ENCODE results near the gene ZNF407.
A peak's percentile ranks its signal among the peaks of the same experiment; 100 is the strongest.

The ZNF407 gene

DNA sequence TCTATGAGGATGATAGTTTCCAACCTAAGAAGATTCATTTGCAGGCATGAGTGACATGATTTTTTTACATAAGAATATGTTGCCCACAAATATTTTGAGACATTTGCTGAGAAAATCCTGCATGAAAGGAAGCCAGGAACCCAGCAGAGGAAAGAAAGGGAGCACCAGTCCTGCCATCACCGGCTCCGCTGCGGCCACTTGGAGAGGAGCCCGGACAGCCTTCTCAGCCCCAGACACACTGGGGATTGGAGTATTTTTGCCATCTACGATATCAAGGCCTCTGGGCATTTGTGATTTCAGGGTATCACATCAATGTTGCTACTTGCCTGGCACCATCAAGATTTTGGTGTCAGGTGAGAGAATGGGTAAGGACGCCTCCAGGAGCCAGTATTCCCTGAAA, 383.0 kb downstream of the ZNF407 start:
- DNase-seq, result no peak

DNA sequence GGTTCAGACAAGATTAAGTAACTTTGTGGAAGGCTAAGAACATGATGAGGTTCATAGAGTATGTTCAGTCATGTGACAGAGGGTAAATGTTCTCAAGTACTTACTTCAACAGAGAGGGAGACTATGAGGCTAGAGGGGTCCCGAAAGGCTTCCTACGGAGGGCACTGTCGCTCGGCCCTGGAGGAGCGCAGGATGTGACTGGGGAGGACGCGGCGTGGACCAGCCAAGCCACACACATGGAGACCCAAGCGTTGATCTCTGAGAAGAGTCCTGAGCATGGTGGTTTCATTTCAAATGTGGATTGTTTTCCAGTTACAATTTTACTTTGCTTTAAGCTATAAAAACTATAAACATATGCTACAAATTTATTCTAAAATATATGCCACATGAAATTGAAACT, 383.8 kb downstream of the ZNF407 start:
- no peak for DNase-seq

DNA sequence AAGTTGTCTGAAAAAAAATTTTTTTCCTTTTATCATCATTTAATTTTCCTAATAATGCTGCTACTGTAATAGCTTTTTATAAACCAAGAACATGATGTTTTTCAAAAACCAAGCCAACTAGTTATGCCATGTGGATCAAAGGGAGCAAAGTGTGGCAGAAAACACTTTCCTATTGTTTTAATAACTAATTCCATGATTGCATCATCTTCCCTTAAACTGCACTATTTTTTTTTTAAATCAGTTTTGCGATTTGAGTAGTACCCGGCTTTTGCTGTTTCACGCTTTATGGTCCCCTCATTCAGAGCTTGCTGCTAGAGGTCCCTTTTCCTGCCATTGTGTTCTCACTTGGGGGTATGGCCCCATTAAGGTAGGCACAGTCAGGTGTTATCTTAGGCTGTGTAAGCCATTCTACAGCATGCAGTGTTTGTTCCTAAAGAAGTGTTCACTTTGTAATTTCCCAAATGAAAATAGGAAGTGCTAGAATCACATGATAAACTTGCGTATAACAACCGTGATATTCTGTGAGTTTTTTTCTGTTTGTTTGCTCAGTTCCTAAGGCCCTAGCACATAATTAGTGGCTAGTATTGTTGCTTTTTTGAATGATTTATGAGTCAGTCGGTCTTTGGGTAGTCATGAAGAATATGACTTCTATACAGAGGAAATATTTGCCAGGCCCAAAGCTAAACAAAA, 385.4 kb downstream of the ZNF407 start:
- DNase-seq, result peak; percentile 54 to 93 (median 79)

DNA sequence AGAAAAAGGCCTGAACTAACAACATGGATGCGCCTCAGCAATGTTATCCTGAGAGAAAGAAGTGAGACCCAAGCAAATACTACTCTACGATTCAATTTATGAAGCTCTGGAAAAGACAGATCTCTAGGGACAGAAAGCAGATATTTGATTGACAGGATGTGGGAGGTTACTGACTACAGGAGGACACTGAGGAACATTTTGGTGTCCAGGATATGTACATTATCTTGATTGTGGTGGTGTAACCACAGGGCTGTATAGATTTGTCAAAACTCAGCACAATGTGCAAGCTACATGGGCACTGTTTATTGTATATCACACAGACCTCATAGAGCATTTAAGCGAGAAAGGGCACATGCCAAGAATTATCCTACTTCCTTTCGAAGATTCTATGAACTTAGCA, 391.5 kb downstream of the ZNF407 start:
- DNase-seq, result no peak

DNA sequence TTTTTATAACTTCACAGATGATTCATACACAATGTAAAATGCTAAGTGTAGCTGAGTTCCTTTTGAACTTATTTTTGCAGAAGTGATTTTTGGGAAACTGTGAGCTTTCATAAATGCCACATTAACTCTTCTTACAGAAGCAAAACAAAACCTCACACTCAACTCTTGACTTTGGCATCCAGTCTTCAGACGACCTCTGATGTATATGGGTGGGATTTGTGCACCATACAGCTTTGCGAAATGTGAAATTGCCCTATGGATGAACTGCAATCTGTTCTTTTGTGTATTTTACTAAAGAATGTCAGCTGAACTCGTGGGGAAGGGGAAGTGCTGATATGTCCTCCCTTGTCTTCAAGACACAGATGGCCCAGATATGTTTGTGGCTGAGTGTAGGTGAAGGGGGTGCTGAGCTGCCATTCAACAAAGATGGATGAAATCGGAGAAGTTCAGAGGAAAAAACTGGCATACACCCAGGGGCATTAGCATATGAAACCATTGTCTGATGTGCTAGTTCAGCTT, 393.0 kb downstream of the ZNF407 start:
- peak; percentile 69 to 92 (median 80) for DNase-seq

DNA sequence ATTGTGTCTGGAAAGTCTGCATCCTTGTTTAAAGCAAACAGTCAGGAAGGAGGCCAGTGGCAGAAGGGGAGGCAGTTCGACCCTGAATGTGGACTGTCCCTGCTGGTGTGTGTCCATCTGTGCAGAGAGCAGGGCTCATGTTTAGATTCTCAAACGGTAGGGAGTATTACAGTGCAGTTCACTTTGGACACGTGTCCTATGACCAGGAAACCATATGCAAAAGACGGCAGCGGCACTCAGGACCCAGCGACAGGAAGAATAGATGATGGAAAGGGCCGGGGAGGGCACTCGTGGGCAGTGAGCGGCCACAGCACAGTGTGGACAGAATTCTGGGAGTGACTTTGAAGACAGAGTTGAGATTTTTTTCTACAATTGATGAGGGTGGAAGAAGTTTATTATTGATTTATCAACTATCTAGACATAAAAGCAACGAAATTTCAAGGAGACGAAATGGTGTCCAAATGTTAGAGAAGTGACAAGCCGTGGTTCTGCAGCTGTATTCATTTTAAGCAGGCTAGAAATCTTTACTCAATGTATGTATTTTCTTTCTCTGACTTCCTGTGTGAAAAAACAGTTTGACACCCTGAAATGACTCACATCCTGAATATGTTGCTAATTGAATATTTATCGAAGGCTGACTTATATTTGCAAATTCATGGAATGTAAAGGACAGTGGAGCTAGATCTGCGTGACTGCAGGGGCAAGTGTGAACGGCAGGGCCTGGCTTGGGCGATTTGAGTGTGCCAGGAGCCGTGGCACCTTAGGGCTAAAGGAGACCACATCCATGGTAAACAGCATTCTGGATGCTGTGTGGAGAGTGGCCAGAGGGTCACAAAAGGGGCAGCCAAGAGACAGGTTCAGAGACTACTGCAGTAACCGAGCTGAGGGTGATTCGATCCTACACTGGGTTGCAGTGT, 397.1 kb downstream of the ZNF407 start:
- peak; percentile 53 to 78 (median 75) for DNase-seq

DNA sequence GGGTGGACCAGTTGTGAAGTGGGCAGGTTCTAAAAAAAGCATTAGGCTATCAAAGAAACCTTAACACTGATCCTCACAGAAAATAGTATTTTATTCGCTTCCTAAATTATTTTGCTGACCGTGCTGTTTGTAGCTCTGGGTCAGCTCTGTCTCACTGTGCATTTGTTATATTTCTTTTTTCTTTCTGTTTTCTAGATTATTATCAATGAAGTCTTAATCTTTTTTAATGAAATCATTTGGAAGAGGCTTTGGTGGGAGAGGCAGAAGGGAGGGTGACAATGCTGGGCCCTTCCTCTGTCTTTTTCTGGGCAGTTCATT, 397.7 kb downstream of the ZNF407 start:
- DNase-seq, result peak in 2 of 4 experiments; percentile 16 to 64

DNA sequence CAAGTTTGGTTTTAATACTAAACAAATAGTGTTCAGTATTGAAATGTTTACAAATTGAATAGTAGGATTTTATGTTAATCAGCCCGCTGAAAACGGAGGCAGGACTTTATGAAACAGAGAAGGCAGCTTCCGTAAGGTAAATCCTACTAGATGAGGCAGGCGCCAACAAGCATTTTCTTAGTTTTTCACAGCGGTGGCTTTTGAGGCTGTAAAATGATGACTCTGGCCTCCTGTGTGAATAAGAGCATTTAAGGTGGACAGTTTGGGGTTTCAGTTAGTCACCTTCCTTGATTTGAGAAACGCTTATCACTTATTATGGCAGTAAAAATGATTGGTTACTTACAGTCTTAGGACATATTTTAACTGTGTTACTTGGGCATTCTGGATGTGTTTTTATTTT, 398.4 kb downstream of the ZNF407 start:
- DNase-seq, result no peak

DNA sequence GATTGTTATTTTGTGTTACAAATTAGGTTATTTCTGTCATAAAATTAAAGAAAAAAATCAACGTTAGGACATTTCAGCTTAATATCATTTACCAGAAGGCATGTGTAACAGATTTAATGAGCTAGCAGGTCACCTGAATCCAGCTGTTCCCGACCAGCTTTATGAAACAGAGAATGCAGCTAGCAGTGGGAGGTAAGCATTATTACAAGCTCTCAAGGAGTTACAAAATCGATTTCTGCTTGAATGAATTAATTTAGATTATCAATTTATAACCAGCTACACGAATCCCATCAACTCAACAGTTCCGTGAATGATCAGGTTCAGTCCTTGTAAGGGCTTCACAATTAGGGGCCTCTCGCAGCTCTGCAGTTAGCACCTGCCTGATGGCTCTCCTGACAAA, 399.3 kb downstream of the ZNF407 start:
- no peak for DNase-seq

DNA sequence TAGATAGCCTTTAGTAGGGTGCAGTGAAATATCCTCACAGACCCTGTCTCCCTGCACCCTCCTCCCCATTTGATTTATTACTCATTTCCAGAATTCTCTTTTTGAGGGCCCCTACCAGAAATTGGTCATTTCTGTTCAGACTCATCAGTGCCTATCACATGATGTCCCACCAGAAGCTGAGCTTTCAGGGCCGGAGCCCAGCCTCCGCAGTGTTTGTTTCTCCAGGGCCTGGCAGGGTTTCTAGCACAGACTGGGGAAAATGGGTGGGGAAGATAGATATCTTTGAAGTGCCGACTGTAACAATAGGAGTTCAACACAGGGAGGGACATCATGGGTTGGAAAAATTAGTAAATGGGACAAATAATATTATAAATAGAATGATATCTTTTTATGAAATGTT, 403.2 kb downstream of the ZNF407 start:
- DNase-seq, result no peak

DNA sequence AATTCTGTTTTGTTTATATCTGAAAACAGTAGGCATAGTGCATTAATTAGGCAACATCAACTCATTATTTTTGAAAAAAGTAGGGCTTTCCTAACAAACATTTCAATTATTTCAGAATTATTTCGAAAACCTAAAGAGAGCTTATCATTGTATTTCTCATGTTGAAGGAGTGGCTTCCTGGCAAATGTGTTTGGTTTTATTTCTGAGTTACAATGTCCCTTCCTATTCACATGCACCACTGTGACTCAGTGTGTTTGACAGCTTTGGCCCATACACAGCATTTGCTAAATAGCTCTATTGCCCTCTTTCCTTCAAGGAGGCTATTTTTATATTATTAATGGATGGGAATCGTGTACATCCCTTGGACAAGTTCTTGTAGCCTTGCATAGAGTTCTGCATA, 405.4 kb downstream of the ZNF407 start:
- DNase-seq, result peak in 1 of 4 experiments; percentile 23

DNA sequence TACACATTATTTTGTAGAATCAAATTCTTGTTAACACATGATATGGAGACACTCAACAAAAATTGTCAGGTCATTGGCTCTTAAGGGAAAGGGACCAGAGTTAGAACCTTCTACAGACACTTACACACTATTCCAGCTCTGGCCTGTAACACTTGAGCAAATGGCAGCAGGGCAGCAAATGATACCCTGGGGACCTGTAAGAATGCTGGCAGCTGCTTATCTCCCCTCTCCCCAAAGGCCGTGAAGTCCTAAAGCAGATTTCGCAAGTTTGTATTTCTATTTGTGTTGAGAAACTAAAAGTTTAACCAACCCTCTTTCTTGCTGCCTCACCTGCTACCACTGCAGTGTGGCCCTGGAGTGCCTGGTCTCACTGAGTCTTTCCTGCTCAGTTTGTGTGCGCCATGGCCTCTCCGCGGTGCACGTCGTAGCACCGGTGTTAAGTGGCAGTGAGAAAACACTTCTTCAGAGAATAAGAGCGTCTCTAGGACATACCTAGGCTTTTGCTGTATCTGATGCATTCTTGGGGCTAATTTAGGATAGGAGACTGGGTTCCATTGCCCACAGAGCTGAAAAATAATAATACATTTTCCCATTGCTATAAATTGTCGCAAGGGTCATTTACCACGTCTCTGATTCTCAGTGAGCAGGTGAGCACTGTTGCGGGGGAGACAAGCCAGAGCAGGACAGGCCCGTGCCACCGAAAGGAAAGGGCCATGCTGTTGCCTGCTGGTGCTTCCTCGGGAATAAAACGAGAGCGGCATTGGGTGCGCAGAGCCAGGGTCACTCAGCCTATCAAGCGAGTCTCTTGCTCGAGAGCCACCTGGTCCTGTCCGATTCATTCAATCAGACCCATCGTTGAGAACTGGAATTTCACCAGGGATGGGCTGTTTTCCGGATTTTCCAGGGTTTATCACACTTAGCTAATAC, 406.4 kb downstream of the ZNF407 start:
- no peak for DNase-seq

DNA sequence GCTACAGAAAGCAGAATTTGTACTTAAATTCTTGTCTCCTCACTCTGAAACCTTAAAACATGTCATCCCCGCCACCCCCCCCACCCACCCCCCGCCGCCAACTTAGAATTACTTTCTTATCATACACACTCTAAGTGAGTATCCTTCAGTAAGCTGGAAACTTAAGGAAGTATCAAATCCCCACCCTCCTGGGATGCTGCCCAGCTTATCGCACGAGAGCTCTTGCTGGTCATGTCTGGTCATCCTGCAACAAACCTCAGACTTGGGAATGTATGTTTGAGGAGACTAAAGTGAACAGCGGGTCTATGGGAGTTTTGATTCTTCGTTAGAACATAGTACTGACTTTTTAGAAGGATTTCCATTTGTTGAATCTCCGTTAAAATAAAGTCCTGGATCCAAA, 408.0 kb downstream of the ZNF407 start:
- DNase-seq, result no peak

DNA sequence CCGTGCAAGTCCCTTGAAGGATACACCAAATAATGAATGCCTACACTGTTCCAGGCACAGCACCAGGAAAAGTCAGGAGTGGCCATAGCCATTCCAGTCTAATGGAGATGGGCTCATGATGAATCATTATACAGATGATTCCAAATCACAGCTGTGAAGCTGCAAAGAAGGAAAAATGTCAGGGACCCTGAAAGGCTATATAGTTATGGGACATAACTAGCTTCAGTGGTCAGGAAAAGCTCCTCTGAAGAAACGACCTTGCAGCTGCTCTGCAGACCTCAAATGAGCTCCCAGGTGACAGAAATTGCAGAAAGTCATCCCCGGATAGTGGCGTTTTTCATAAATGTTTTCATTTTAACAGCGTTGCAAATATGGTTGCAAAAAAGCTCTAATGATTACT, 410.5 kb downstream of the ZNF407 start:
- no peak for DNase-seq

DNA sequence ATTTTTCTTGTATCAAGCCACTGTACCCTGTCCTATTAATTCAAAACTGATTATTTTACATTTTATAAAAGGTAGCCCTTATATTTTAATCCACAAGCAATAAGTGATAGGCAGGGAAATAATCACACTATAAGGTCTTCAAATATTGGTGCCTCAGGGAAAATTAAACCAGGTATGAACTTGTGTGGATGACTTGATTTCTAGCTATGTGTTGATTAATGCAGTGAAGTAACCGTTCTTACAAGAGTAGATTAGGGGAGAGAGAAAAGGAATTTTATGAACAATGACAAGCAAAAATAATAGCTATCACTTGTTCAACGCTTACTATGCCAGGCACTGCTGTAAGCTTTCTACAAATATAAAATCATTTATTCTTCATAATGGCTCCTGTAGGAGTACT, 411.6 kb downstream of the ZNF407 start:
- DNase-seq, result no peak

DNA sequence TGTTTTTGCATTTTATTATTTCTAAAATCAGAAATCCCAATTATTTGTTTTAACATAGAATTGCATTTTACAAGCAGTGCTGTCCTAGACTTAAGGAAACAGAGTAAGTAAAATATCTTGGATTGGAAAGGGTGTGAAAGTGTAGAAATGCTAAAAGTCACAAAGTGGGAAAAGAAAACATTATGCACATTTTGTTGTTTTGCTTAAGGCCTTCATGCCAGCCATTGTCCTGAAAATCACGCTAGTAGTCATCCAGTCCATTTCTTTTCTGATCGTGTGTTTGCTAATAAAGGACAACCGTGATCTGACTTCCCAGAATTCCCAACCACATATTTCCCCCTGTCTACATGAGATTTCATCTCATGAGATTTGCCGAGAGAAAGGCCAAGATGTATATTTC, 412.2 kb downstream of the ZNF407 start:
- no peak for DNase-seq

DNA sequence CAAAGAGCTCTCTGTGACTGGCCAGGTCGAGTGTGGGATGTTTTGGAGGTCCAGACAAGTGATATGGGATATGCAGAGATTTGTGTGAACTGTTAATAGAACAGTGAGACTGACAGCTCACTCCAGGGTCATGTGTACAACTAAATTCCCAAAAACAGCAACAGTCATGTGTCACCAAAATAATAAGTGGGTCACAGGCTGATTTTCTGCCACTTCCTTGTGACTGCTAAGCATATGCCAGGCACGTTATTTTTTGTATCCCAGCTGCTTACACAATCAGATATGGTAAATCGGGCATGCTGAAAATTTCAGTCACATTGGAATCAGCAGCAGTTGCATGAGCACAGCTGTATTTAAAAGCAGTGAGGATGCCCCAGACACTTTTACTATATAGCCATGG, 412.6 kb downstream of the ZNF407 start:
- DNase-seq, result peak; percentile 54 to 81 (median 71)

DNA sequence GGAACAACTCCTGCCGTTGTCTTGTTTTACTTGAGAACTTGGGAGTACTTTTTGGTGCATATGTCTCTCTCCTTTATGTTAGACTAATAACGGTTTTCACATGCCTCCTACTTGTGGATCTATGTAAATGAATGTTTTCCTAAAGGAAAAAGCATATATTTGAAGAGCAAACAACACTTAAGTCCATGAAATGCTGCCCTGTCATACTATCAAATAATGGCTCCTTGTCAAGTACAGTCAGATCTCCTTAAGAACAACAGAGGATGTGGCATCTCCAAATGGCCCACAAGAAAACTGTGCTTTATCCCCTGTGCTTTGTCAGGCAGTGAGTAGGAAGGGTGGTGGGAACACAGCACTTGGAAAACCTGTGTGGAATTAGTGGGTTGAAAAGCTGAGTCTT, 413.0 kb downstream of the ZNF407 start:
- peak in 1 of 4 experiments; percentile 6 for DNase-seq

DNA sequence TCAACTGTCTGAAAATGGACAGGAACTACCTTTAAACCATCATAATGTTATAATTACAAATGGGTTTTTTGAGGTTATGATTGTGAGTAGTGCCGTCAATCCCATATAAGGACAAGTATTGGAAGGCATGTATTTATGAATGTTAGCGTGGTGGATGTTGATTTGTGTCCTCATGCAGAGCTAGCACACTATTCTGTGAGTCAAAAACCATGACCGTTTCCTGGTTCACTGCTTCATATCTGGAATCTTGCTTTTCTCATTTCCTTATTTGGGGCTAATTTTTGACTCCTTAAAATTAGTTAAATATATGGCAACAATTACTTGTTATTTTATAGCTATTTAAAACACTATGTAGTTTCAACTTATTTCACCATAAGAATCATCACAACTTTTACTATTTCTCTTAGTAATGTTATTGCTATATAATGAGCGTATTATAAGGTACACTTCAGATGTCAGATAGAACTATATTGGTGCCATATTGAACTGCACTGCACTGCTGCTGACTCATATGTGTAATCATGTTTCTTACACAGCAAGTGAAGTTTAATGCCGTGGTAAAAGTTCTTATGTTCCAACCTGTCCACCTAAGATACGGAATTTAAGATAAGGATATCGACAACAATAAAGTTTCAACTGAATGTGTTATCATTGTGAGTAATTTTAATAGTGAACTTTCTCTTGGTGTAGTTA, 418.5 kb downstream of the ZNF407 start:
- DNase-seq, result no peak

DNA sequence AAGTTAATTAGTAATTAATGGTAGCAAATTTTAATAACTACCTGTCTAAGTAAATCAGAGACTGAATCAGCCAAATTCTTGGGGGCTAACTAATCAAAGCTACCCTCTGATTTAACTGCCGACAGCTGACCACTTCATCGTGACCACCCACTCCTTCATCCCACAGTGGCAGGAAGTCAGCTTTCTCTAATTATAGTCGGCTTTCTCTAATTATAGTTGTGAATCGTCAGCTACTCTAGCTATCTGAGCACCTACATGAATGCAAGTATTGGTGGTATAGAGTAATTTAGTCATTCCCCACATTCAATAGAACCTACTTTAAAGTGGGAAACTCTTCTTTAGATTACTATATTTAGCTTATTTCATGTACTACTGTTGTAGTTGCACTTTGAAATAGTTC, 425.8 kb downstream of the ZNF407 start:
- DNase-seq, result no peak

DNA sequence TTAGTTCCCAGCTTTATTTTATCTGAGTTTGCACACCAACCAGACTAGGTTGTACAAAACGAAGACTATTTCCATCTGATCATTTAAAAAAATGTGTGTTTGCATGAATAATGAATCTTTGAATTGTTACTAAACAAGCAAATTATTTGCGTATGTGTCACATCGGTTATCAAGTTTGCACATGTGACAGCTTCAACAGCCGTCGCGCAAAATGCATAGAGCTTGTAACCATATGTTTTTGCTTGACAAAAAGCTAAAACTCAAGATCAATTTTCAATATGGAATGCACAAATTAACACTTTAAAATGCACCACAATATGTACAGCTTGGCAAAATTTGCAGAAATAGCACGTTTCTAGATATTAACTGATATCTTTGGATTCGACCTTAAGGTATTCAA, 427.2 kb downstream of the ZNF407 start:
- no peak for DNase-seq

DNA sequence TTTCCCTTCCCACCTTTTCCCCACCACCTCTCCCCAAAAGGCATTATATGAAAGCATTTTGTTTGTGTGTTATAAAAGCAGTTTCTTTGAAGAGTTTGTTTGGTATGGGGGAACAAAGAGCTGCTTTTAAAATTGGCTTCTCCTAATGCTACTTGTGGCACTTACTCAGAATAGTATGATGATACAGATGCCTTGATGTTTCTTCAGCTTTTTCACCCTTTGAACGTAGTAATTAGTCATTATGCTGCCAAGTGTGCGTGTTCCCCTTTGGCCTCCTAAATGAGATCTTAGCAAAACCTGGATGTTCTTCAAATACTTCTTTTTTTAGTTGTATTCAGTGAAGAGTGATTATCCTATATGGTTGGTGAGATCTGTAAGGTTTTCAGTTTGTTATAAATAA, 427.9 kb downstream of the ZNF407 start:
- peak in 3 of 4 experiments; percentile 2 to 29 (median 26) for DNase-seq

Measured in suppressor macrophage (primary cell).